Measurements from ENCODE around the gene NTN3.
A peak's percentile ranks its signal among the peaks of the same experiment; 100 is the strongest.

The NTN3 gene

DNA sequence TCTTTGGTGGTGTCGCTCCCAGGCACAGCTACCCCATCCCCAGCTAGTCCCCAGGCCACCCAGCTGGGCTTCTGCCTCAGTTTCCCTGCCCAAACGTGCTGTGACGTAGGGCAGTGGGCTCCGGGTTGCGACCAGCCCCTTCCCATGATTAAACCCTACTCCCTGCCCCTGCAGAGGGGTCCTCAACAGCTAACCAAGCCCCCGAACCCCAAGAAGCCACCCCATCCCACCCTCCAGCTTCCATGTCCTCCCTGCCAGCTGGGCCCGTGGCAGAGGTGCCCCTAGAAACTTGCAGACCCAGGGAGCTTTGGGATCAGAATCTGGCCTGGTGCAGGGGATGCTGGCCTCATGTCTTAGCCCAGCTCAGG lies 879 bp upstream of the NTN3 start:
- 0 out of 2 replicates have a peak, but pooled peaks have one; percentile 1 for TF ChIP-seq MAX (IDR thresholded peaks at IDR 0.05)
- TF ChIP-seq, protein P1, sequence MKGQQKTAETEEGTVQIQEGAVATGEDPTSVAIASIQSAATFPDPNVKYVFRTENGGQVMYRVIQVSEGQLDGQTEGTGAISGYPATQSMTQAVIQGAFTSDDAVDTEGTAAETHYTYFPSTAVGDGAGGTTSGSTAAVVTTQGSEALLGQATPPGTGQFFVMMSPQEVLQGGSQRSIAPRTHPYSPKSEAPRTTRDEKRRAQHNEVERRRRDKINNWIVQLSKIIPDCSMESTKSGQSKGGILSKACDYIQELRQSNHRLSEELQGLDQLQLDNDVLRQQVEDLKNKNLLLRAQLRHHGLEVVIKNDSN (IDR thresholded peaks at IDR 0.05) = no peak

GRCh38 chr16:2470603-2471015 lies 488 bp upstream of the NTN3 start:
- TF ChIP-seq TAF1 (IDR thresholded peaks at IDR 0.05; ENCODE audit: low read depth) = no peak
- TF ChIP-seq MAX (IDR thresholded peaks at IDR 0.05) = peak; percentile 30

DNA sequence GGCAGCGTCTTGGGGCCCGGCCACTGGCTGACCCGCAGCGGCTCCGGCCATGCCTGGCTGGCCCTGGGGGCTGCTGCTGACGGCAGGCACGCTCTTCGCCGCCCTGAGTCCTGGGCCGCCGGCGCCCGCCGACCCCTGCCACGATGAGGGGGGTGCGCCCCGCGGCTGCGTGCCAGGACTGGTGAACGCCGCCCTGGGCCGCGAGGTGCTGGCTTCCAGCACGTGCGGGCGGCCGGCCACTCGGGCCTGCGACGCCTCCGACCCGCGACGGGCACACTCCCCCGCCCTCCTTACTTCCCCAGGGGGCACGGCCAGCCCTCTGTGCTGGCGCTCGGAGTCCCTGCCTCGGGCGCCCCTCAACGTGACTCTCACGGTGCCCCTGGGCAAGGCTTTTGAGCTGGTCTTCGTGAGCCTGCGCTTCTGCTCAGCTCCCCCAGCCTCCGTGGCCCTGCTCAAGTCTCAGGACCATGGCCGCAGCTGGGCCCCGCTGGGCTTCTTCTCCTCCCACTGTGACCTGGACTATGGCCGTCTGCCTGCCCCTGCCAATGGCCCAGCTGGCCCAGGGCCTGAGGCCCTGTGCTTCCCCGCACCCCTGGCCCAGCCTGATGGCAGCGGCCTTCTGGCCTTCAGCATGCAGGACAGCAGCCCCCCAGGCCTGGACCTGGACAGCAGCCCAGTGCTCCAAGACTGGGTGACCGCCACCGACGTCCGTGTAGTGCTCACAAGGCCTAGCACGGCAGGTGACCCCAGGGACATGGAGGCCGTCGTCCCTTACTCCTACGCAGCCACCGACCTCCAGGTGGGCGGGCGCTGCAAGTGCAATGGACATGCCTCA lies 773 bp downstream of the NTN3 start:
- TF ChIP-seq TAF1 (IDR thresholded peaks at IDR 0.05; ENCODE audit: low read depth) (no peak), TEAD4 (IDR thresholded peaks at IDR 0.05) (no peak), MAX (IDR thresholded peaks at IDR 0.05) (peak; percentile 84)

DNA sequence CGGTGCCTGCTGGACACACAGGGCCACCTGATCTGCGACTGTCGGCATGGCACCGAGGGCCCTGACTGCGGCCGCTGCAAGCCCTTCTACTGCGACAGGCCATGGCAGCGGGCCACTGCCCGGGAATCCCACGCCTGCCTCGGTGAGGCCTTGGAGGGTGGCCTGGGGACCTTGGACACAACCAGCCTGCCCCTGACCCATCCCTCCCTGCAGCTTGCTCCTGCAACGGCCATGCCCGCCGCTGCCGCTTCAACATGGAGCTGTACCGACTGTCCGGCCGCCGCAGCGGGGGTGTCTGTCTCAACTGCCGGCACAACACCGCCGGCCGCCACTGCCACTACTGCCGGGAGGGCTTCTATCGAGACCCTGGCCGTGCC lies 1.4 kb downstream of the NTN3 start:
- TF ChIP-seq, protein P1 (IDR thresholded peaks at IDR 0.05) = no peak
- no peak for TF ChIP-seq TAF1 (IDR thresholded peaks at IDR 0.05; ENCODE audit: low read depth)
- no peak for TF ChIP-seq EP300 (IDR thresholded peaks at IDR 0.05; ENCODE audit: borderline replicate concordance)
- TF ChIP-seq EGR1 (IDR thresholded peaks at IDR 0.05) = no peak
- no peak for TF ChIP-seq CEBPB (IDR thresholded peaks at IDR 0.05)
- no peak for TF ChIP-seq TEAD4 (IDR thresholded peaks at IDR 0.05)
- no peak for TF ChIP-seq ZBTB7A (IDR thresholded peaks at IDR 0.05; ENCODE audit: low read depth)
- TF ChIP-seq YY1 (IDR thresholded peaks at IDR 0.05; ENCODE audit: low read depth) = no peak
- no peak for TF ChIP-seq MAX (IDR thresholded peaks at IDR 0.05)
- TF ChIP-seq RAD21 (IDR thresholded peaks at IDR 0.05; ENCODE audit: low read depth) = no peak
- TF ChIP-seq, protein P2, sequence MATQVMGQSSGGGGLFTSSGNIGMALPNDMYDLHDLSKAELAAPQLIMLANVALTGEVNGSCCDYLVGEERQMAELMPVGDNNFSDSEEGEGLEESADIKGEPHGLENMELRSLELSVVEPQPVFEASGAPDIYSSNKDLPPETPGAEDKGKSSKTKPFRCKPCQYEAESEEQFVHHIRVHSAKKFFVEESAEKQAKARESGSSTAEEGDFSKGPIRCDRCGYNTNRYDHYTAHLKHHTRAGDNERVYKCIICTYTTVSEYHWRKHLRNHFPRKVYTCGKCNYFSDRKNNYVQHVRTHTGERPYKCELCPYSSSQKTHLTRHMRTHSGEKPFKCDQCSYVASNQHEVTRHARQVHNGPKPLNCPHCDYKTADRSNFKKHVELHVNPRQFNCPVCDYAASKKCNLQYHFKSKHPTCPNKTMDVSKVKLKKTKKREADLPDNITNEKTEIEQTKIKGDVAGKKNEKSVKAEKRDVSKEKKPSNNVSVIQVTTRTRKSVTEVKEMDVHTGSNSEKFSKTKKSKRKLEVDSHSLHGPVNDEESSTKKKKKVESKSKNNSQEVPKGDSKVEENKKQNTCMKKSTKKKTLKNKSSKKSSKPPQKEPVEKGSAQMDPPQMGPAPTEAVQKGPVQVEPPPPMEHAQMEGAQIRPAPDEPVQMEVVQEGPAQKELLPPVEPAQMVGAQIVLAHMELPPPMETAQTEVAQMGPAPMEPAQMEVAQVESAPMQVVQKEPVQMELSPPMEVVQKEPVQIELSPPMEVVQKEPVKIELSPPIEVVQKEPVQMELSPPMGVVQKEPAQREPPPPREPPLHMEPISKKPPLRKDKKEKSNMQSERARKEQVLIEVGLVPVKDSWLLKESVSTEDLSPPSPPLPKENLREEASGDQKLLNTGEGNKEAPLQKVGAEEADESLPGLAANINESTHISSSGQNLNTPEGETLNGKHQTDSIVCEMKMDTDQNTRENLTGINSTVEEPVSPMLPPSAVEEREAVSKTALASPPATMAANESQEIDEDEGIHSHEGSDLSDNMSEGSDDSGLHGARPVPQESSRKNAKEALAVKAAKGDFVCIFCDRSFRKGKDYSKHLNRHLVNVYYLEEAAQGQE (IDR thresholded peaks at IDR 0.05; ENCODE audit: low read depth) = no peak
- TF ChIP-seq CREB1 (IDR thresholded peaks at IDR 0.05; ENCODE audit: low read depth) = no peak
- no peak for TF ChIP-seq NFIC (IDR thresholded peaks at IDR 0.05)
- TF ChIP-seq FOXM1 (IDR thresholded peaks at IDR 0.05; ENCODE audit: borderline replicate concordance, low read depth) = no peak
- TF ChIP-seq TCF12 (IDR thresholded peaks at IDR 0.05; ENCODE audit: low read depth) = no peak

- TF ChIP-seq EP300 (IDR thresholded peaks at IDR 0.05; ENCODE audit: borderline replicate concordance) (no peak), EGR1 (IDR thresholded peaks at IDR 0.05) (no peak), ZBTB7A (IDR thresholded peaks at IDR 0.05; ENCODE audit: low read depth) (no peak), CEBPB (IDR thresholded peaks at IDR 0.05) (no peak)
Measured at GRCh38 chr16:2472885-2473445, 1.9 kb downstream of the NTN3 start.

DNA sequence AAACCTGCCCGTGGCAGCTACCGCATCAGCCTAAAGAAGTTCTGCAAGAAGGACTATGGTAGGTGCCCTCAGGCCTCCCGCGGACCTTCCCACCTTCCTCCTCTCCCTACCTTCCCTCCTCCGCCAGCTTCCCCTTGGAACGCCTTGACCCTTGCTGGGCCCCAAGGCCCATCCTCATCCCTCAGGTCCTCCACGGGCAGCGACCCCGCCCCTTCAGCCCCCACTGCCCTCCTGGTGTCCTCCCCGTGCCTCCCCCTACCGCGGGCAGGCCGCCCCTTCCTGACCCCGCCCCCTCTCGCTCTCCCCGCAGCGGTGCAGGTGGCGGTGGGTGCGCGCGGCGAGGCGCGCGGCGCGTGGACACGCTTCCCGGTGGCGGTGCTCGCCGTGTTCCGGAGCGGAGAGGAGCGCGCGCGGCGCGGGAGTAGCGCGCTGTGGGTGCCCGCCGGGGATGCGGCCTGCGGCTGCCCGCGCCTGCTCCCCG lies 2.4 kb downstream of the NTN3 start:
- TF ChIP-seq TAF1 (IDR thresholded peaks at IDR 0.05; ENCODE audit: low read depth) (no peak), ZBTB7A (IDR thresholded peaks at IDR 0.05; ENCODE audit: low read depth) (peak; percentile 74)

DNA sequence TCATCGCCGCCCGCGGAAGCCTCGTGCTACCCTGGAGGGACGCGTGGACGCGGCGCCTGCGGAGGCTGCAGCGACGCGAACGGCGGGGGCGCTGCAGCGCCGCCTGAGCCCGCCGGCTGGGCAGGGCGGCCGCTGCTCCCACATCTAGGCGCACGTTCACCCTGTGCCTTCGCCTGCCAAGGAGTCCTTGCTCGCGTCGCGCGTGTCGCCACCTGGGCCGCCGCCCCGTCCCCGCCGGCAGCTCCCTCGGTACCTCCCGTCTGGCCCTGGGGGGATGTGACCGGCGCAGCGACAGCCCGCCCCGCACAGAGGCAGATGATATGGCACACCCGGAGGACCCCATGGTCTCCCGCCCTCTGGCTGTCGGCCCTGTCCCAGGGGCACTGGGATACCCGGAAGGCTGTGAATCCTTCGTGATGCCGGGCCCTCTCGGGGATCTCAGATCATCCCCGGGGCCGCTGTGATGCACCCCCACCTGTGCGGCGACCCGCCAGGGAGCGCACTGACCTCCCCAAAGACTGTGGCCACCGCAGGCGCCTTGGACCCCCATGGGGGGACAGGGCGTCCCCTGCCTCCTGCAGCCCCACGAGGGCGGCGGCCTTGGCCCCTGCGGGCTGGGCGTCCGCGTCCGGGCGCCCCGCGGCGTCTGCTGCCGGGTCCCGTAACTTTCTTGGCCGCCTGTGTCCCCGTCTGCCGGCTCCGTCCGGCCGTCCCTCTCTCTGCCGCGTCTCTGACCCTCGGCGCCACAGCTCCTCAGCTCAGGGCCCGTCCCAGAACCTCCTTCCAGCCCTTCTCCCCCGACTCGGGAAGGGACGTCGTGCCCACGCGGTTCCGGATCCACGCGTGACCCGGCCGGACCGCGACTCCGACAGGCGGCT lies 3.1 kb downstream of the NTN3 start:
- TF ChIP-seq FOXM1 (IDR thresholded peaks at IDR 0.05; ENCODE audit: borderline replicate concordance, low read depth) = no peak
- TF ChIP-seq TAF1 (IDR thresholded peaks at IDR 0.05; ENCODE audit: low read depth) = no peak; the same call in 1 of the 2 replicates
- no peak for TF ChIP-seq EP300 (IDR thresholded peaks at IDR 0.05; ENCODE audit: borderline replicate concordance)
- TF ChIP-seq CREB1 (IDR thresholded peaks at IDR 0.05; ENCODE audit: low read depth) = no peak
- peak; percentile 16; the same call in 1 of the 2 replicates for TF ChIP-seq ZBTB7A (IDR thresholded peaks at IDR 0.05; ENCODE audit: low read depth)
- TF ChIP-seq, protein P2 (IDR thresholded peaks at IDR 0.05; ENCODE audit: low read depth) = no peak
- peak; percentile 75 for TF ChIP-seq MAX (IDR thresholded peaks at IDR 0.05)
- no peak; the same call in 1 of the 2 replicates for TF ChIP-seq RAD21 (IDR thresholded peaks at IDR 0.05; ENCODE audit: low read depth)
